H1 (cell line): Measurements from ENCODE around the gene WNT8B. TPM values are rescaled to one million over a fixed set of nuclear protein-coding genes. Genes with fewer than 3 reads are reported as not detected.

Source experiments
- CTCF ChIA-PET: fragments of 300-600 bp; sonication (Branson Sonifier 250); formaldehyde crosslinking; loops from one replicate; lab custom pipeline; 2021; ENCODE audit not compliant: partially characterized antibody; lab: Charles Lee
- POLR2A ChIA-PET: fragments of 300-600 bp; sonication (Branson Sonifier 250); formaldehyde crosslinking; loops from one replicate; lab custom pipeline; 2021; ENCODE audit warnings: inconsistent platforms; ENCODE audit not compliant: partially characterized antibody; lab: Charles Lee
- DNase-seq, 2 experiments: peaks; one replicate each; pipeline versions ENCODE4 v3.0.0 to v3.0.0-alpha.2; 2010 to 2022; ENCODE audit warnings: low spot score in 2 of 2, low read depth in 1 of 2, mixed read lengths in 1 of 2
- FAIRE-seq: peaks from 2 replicates; lab custom pipeline; 2011; peaks lifted over from hg19 to GRCh38; lab: Jason Lieb, UNC
- H2AFZ ChIP-seq: 2 replicates; pipeline ENCODE4 v1.8.1; 2012; ENCODE audit warnings: low read length, inconsistent platforms
- H2AK5ac ChIP-seq: 2 replicates; pipeline ENCODE4 v1.6.1; 2013; ENCODE audit warnings: low read depth, low read length
- H2BK120ac ChIP-seq: replicated peaks from 2 replicates; pipeline ENCODE3; 2013; ENCODE audit warnings: low read depth, low read length, inconsistent platforms
- H2BK12ac ChIP-seq: 2 replicates; pipeline ENCODE4 v1.6.1; 2013; ENCODE audit warnings: low read depth, low read length
- H2BK15ac ChIP-seq: 2 replicates; pipeline ENCODE4 v1.6.1; 2013; ENCODE audit warnings: low read length
- H2BK20ac ChIP-seq: 2 replicates; pipeline ENCODE4 v1.6.1; 2013; ENCODE audit warnings: low read length
- H2BK5ac ChIP-seq: 2 replicates; pipeline ENCODE4 v1.6.1; 2013; ENCODE audit warnings: low read depth, low read length
- H3K14ac ChIP-seq: 2 replicates; pipeline ENCODE4 v1.6.1; 2013; ENCODE audit warnings: inconsistent platforms; ENCODE audit not compliant: insufficient read length
- H3K18ac ChIP-seq: 2 replicates; pipeline ENCODE4 v1.6.1; 2013; ENCODE audit warnings: low read length; ENCODE audit errors: extremely low read depth
- H3K23ac ChIP-seq: 2 replicates; pipeline ENCODE4 v1.6.1; 2013; ENCODE audit warnings: inconsistent platforms; ENCODE audit not compliant: insufficient read length
- H3K23me2 ChIP-seq: 2 replicates; pipeline ENCODE4 v1.6.1; 2013; ENCODE audit warnings: low read depth, low read length
- H3K27ac ChIP-seq: 2 replicates; pipeline ENCODE4 v1.6.1; 2011; ENCODE audit warnings: low read depth, low read length, inconsistent platforms
- H3K27me3 ChIP-seq, 4 experiments: replicated peaks in 1 of 4; 1 replicate in 1 of 4; 2 replicates in 3 of 4; pipeline versions ENCODE4 v1.6.1 to v1.8.1; 2011 to 2013; ENCODE audit warnings: low read length in 3 of 4, mild to moderate bottlenecking in 3 of 4, inconsistent platforms in 2 of 4, mixed read lengths in 2 of 4, moderate library complexity in 1 of 4; ENCODE audit not compliant: control insufficient read depth in 3 of 4, insufficient read depth in 3 of 4; ENCODE audit errors: extremely low read depth in 1 of 4
- H3K36me3 ChIP-seq, 4 experiments: 2 replicates each; pipeline versions ENCODE4 v1.6.1 to v1.8.1; 2011 to 2013; ENCODE audit warnings: mild to moderate bottlenecking in 4 of 4, low read length in 3 of 4, moderate library complexity in 2 of 4, control low read depth in 1 of 4, inconsistent platforms in 1 of 4; ENCODE audit not compliant: insufficient read depth in 4 of 4, control insufficient read depth in 2 of 4
- H3K4ac ChIP-seq: replicated peaks from 2 replicates; pipeline ENCODE3; 2013; ENCODE audit warnings: low read length, low read depth, mixed read lengths, inconsistent platforms; ENCODE audit not compliant: insufficient read length
- H3K4me1 ChIP-seq, 4 experiments: replicated peaks in 1 of 4; 1 replicate in 1 of 4; 2 replicates in 3 of 4; pipeline versions ENCODE4 v1.6.1 to v1.8.1; 2011 to 2013; ENCODE audit warnings: low read length in 3 of 4, inconsistent platforms in 2 of 4, mixed read lengths in 1 of 4; ENCODE audit not compliant: insufficient read depth in 4 of 4, control insufficient read depth in 3 of 4
- H3K4me2 ChIP-seq, 2 experiments: 2 replicates each; pipeline versions ENCODE4 v1.6.1 to v1.8.1; 2011 to 2013; ENCODE audit warnings: low read depth in 2 of 2, low read length in 2 of 2, control low read depth in 1 of 2, inconsistent platforms in 1 of 2, mild to moderate bottlenecking in 1 of 2; ENCODE audit not compliant: insufficient read depth in 1 of 2
- H3K4me3 ChIP-seq, 4 experiments: fragments of 200-600, 300-600 bp in 1 of 4; sonication (generic), shearing (Covaris generic), sonication (Bioruptor Twin) in 1 of 4; 2 replicates each; pipeline versions ENCODE4 v1.5.1 to v1.8.1; 2011 to 2016; ENCODE audit warnings: low read length in 4 of 4, low read depth in 3 of 4, control low read depth in 2 of 4, inconsistent platforms in 2 of 4, mild to moderate bottlenecking in 2 of 4, mixed read lengths in 1 of 4, moderate library complexity in 1 of 4; ENCODE audit not compliant: insufficient read depth in 2 of 4; ENCODE audit errors: extremely low read depth in 1 of 4
- H3K56ac ChIP-seq: replicated peaks from 2 replicates; pipeline ENCODE3; 2013; ENCODE audit warnings: low read depth, mild to moderate bottlenecking, mixed read lengths, low read length, inconsistent platforms; ENCODE audit not compliant: insufficient read length
- H3K79me1 ChIP-seq: 2 replicates; pipeline ENCODE4 v1.6.1; 2013; ENCODE audit warnings: low read depth, low read length, control low read depth
- H3K79me2 ChIP-seq, 2 experiments: 2 replicates each; pipeline versions ENCODE4 v1.6.1 to v1.8.1; 2012 to 2013; ENCODE audit warnings: low read length in 2 of 2, mild to moderate bottlenecking in 2 of 2, inconsistent platforms in 1 of 2; ENCODE audit not compliant: insufficient read depth in 2 of 2, control insufficient read depth in 1 of 2
- H3K9ac ChIP-seq, 4 experiments: replicated peaks in 1 of 4; 1 replicate in 1 of 4; 2 replicates in 3 of 4; pipeline versions ENCODE4 v1.6.1 to v1.8.1; 2011 to 2013; ENCODE audit warnings: low read depth in 3 of 4, low read length in 3 of 4, control low read depth in 2 of 4, mild to moderate bottlenecking in 2 of 4, moderate library complexity in 2 of 4, inconsistent platforms in 1 of 4; ENCODE audit errors: extremely low read depth in 1 of 4
- H3K9me3 ChIP-seq, 2 experiments: 2 replicates each; pipeline versions ENCODE4 v1.6.1 to v1.8.1; 2012 to 2013; ENCODE audit warnings: mild to moderate bottlenecking in 2 of 2, moderate library complexity in 2 of 2, control low read depth in 1 of 2, inconsistent platforms in 1 of 2, low read depth in 1 of 2, low read length in 1 of 2, mixed read lengths in 1 of 2; ENCODE audit not compliant: insufficient read depth in 2 of 2
- H4K20me1 ChIP-seq, 2 experiments: replicated peaks in 1 of 2; 2 replicates each; pipeline versions ENCODE3 to v1.8.1; 2011 to 2013; ENCODE audit warnings: inconsistent platforms in 2 of 2, low read length in 2 of 2, mild to moderate bottlenecking in 1 of 2; ENCODE audit not compliant: insufficient read depth in 2 of 2, control insufficient read depth in 1 of 2
- H4K5ac ChIP-seq: 2 replicates; pipeline ENCODE4 v1.6.1; 2013; ENCODE audit warnings: low read length, low read depth, mixed read lengths, inconsistent platforms; ENCODE audit not compliant: insufficient read length
- H4K8ac ChIP-seq: 2 replicates; pipeline ENCODE4 v1.8.0; 2013; ENCODE audit warnings: mild to moderate bottlenecking, moderate library complexity, low read length, inconsistent platforms; ENCODE audit not compliant: insufficient read depth; ENCODE audit errors: extremely low read depth
- H4K91ac ChIP-seq: replicated peaks from 2 replicates; pipeline ENCODE3; 2013; ENCODE audit warnings: low read length, mixed read lengths, inconsistent platforms; ENCODE audit not compliant: insufficient read length
- ATF2 ChIP-seq: IDR thresholded peaks from 2 replicates; pipeline ENCODE4 v1.6.1; 2012; ENCODE audit warnings: low read length, inconsistent platforms
- BACH1 ChIP-seq: IDR thresholded peaks from 2 replicates; pipeline ENCODE4 v1.6.1; 2012; ENCODE audit warnings: low read length, improper control_type of control experiment
- BRCA1 ChIP-seq: IDR thresholded peaks from 2 replicates; pipeline ENCODE4 v1.6.1; 2012; ENCODE audit warnings: low read depth, low read length, improper control_type of control experiment
- CBX5 ChIP-seq: fragments of 300-800, 300-1000 bp; sonication (generic); IDR thresholded peaks from 2 replicates; pipeline ENCODE4 v1.7.1; 2016; ENCODE audit warnings: antibody characterized with exemption, low read length, low read depth
- E2F6 ChIP-seq: IDR thresholded peaks from 2 replicates; pipeline ENCODE4 v1.6.1; 2012; ENCODE audit warnings: inconsistent platforms
- EP300 ChIP-seq, 2 experiments: IDR thresholded peaks; 1 replicate in 1 of 2; 2 replicates in 1 of 2; pipeline ENCODE4 v1.6.1; 2011 to 2012; ENCODE audit warnings: low read depth in 2 of 2, low read length in 2 of 2, mild to moderate bottlenecking in 2 of 2, borderline replicate concordance in 1 of 2, inconsistent platforms in 1 of 2, moderate library complexity in 1 of 2
- HDAC2 ChIP-seq, 2 experiments: fragments of 300-600 bp in 1 of 2; sonication (generic) in 1 of 2; IDR thresholded peaks; 2 replicates each; pipeline ENCODE4 v1.6.1; 2011 to 2012; ENCODE audit warnings: low read depth in 2 of 2, low read length in 2 of 2, mild to moderate bottlenecking in 2 of 2, moderate library complexity in 2 of 2, borderline replicate concordance in 1 of 2, inconsistent platforms in 1 of 2
- PHF8 ChIP-seq: fragments of 200-600 bp; sonication (generic); conservative IDR thresholded peaks from 2 replicates; pipeline ENCODE4 v1.7.1; 2012; ENCODE audit warnings: low read depth, mild to moderate bottlenecking, inconsistent platforms, low read length, moderate library complexity
- RXRA ChIP-seq: IDR thresholded peaks from 2 replicates; pipeline ENCODE4 v1.6.1; 2011; ENCODE audit warnings: low read depth, mild to moderate bottlenecking, low read length, moderate library complexity; ENCODE audit not compliant: insufficient read depth
- SP4 ChIP-seq: IDR thresholded peaks from 2 replicates; pipeline ENCODE4 v1.6.1; 2012; ENCODE audit warnings: low read length, inconsistent platforms
- WGBS, 2 experiments: shearing (Covaris generic) in 1 of 2; methylation state at CpG; one replicate each; pipeline versions ENCODE4 v1.1.6 to v1.1.7; 2013 to 2015; ENCODE audit warnings: low lambda C conversion rate in 2 of 2, mixed read lengths in 2 of 2, inconsistent platforms in 1 of 2, low coverage in 1 of 2, missing lambda C conversion rate in 1 of 2; ENCODE audit not compliant: insufficient replicate concordance in 2 of 2, insufficient coverage in 1 of 2, insufficient read length in 1 of 2; ENCODE audit errors: extremely low coverage in 1 of 2, missing lambda C conversion rate in 1 of 2; 5-methylcytosine and 5-hydroxymethylcytosine counted together
- polyA plus RNA-seq, 7 experiments: library from polyadenylated mRNA; depleted of rRNA in 3 of 7; stranded (reverse) in 5 of 7; unstranded in 2 of 7; fragments of >200 nt in 5 of 7; fragments of 200-250 nt in 2 of 7; gene quantifications; 1 replicate in 5 of 7; 2 replicates in 1 of 7; 4 replicates in 1 of 7; pipeline versions ENCODE4 v1.2.1 to v1.2.3, GENCODE V29; 2011 to 2013; ENCODE audit warnings: missing spikeins in 2 of 7, mixed read lengths in 2 of 7
- total RNA-seq: library from RNA; stranded (reverse); fragmentation: NEBNext Ultra II Directional; extraction: Animal tissue kit (Norgen Biotek cat#: 25700); gene quantifications from 2 replicates; pipeline ENCODE4 v1.2.1, GENCODE V29; 2021

The WNT8B gene
- total and polyA plus RNA-seq, 2 of the 8 experiments (the other 6 are each of a cell fraction or from before 2014, with no cell fraction given): 0.20 to 0.67 TPM

- CTCF ChIA-PET: interaction anchor here (1.0 to 11.2 kb wide), 4 partner anchors 8 to 69 kb away, joined by 3 to 163 read pairs (median 12); no protein-coding TSS in a partner anchor
- Histone ChIP-seq H4K91ac (no peak overlapping the region), H3K56ac (no peak overlapping the region), H3K4ac (no peak overlapping the region), H3K23ac (no peak overlapping the region), H2BK15ac (no peak overlapping the region), H3K27me3 (peaks cover 0 to 24% (median 4%) of the 10 kb centered on the region in 4 experiments; a peak in 3 of 7 replicates), H2BK5ac (no peak overlapping the region), H3K4me1 (no peaks in the 10 kb centered on the region; a peak in 1 of 7 replicates), H4K20me1 (no peaks in the 10 kb centered on the region), H3K79me2 (no peaks in the 10 kb centered on the region), H2BK20ac (no peak overlapping the region), H3K27ac (no peak overlapping the region), H2BK12ac (no peak overlapping the region), H3K9ac (no peak overlapping the region), H4K5ac (no peak overlapping the region), H3K14ac (no peak overlapping the region), H3K18ac (no peak overlapping the region), H3K79me1 (no peaks in the 10 kb centered on the region), H2BK120ac (no peak overlapping the region), H2AK5ac (no peak overlapping the region), H2AFZ (no peak overlapping the region), H3K23me2 (no peaks in the 10 kb centered on the region; the same call in 1 of the 2 replicates), H4K8ac (no peak overlapping the region), H3K4me2 (no peak overlapping the region), H3K4me3 (no peak overlapping the region), H3K9me3 (no peaks in the 10 kb centered on the region), H3K36me3 (no peaks in the 10 kb centered on the region)
- 100% methylated on average over 1 of the region's 1 CpG; no CpG with 5 or more reads in 1 of the 2 experiments for WGBS, 2 experiments
- POLR2A ChIA-PET: interaction anchor here (1.5 kb wide), 1 partner anchor 20 kb away, joined by 3 read pairs; no protein-coding TSS in a partner anchor
- DNase-seq (no peak), FAIRE-seq (no peak)
- TF ChIP-seq ATF2 (no peak), RXRA (no peak), SP4 (no peak), BACH1 (no peak), E2F6 (no peak), HDAC2 (IDR thresholded peaks at IDR 0.05; ENCODE audit: borderline replicate concordance in 1 of 2, low read depth in 2 of 2, low read length in 2 of 2) (no peak), BRCA1 (no peak), CBX5 (no peak), PHF8 (no peak), EP300 (IDR thresholded peaks at IDR 0.05; ENCODE audit: borderline replicate concordance in 1 of 2, low read depth in 2 of 2, low read length in 2 of 2) (no peak)
Measured at GRCh38 chr10:100502926-100503494, 40.2 kb downstream of the WNT8B start.
